AG08396 (cell line): ENCODE results near the gene SYNM.

Source experiments
- DNase-seq: peaks from one replicate; pipeline ENCODE4 v3.0.0; 2012; ENCODE audit warnings: low spot score, mixed read lengths

SYNM gene

DNA sequence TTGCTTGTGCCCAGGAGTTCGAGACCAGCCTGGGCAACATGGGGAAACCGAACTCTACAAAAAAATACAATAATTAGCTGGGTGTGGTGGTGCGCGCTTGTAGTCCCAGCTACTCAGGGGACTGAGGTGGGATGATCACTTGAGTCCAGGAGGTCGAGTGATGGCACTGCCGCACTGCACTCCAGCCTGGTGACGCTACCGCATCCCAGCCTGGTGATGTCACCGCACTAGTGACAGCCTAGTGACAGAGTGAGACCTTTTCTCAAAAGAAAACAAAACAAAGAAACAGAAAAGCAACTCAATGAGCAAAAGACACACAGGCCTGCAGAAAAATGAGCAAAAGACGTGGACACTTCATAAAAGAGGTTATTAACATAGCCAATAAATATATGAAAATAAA lies 19.9 kb upstream of the SYNM start:
- DNase-seq = no peak

DNA sequence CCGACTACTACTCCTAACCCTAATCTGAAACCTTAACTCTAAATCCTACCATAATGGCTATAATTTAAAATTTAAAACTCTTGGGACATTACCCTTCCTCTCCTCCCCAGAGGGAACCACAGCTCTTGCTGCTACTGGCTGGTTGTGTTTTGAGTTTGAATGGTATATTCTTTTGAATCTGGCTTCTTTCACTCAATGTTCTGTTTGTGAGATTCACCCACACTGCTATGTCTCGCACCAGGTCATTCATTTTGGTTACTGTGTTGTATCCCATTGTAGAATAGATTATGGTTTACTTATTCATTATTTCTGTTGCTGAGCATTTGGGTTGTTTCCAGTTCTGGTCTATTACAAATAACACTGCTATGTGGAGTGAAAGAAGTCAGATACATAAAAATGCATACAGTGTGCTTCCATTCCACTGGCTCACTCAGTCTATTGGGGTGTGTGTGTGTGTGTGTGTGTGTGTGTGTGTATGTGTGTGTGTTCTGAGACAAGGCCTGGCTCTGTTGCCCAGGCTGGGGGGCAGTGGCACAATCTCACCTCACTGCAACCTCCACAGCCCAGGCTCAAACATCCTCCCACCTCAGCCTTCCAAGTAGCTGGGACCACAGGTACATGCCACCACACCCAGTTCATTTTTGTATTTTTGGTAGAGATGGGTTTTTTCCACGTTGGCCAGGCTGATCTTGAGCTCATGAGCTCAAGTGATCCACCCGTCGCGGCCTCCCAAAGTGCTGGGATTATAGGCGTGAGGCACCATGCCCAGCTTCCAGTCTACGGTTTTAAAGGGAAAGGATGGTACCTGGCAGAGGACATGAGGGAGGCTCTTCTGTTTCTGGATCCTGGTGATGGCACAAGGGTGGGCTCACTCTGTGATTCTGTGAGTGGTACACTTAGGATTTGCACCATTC lies 19.2 kb upstream of the SYNM start:
- peak; percentile 55 for DNase-seq

DNA sequence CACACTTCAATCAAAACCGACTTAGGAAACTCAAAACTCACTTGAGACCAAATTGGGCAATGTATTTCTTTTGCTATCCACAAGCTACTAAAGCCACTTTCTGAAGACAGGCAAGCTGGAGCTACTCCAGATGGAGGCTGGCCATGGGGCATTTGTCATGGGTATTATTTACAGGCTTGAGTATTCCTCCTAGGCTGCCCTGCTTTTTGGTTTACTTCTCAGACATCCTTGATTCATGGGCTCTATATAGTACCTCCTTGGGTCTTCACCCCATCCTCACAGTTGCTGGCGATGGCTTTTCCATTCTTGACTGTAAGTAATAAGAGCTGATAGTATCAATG lies 18.6 kb upstream of the SYNM start:
- DNase-seq = no peak

DNA sequence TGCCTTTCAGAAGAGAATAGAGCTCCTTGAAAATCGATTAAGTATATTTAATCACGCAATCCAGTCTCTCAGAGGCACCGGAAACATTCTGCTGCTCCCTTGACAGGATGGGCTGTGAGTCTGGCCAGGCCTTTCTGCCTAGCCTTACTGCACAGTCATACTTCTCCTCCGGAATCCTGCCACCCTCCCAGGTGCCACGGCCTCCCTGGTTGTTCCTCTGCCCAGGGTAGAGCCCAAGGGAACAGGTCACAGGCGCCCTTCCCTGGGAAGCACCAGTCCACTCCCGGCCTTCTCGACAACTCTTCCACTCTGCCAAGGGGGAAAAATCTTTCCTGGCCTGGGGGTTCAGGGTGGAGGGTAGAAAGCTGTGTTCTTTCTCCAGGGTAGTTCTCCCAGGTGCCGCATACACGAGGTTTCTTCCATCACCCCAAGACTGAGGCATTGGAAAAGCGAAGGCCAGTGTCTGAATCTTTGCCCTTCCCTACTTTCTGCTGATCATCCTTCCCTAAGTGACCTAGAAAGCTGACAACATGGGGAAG lies 17.4 kb upstream of the SYNM start:
- no peak for DNase-seq

DNA sequence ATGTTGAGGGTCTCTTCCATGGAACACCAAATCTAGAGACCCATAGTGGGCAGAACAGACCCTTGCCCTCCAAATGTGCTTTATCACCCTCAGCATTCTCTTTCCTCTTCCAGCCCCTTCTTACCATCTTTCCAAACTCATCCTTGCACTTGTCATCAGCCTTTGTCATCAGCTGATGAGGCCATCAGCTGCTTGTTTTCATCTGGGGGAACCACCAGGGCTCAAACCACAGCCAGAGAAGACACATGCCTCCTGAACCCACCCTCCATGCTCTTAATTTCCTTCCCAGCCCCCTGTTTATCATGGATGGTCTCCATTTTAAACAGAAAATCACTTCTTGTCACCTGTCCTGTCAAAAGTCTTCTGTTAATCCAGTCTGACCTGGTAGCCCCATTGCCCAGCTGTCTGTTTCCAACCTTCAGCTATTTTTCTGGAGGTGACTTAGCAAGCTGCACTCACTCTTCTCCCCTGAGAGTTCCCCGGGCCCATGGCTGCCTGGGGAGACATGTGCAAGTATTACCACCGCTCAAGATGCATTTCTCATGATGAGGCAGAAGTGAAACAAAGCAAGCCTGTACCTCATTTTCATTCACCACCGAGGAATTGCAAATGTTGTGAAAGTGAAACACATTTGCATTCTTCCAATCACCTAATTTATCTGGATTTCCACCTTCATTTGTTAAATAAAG lies 14.7 kb upstream of the SYNM start:
- DNase-seq = no peak

DNA sequence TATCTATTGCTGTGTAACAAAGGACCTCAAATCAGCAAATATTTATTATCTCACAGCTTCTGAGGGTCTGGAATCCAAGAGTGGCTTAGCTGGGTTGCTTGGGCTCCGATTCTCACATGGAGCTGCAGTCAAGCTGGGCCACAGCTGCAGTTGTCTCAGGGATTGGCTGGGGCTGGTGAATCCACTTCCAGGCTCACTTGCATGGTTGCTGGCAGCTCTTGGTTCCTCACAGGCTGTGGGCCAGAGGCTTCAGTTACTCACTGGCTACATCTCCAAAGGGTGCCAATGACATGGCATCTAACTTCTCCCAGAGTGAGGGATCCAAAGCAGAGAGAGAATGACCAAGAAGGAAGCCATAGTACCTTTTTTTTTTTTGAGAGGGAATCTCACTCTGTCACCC lies 13.9 kb upstream of the SYNM start:
- no peak for DNase-seq

DNA sequence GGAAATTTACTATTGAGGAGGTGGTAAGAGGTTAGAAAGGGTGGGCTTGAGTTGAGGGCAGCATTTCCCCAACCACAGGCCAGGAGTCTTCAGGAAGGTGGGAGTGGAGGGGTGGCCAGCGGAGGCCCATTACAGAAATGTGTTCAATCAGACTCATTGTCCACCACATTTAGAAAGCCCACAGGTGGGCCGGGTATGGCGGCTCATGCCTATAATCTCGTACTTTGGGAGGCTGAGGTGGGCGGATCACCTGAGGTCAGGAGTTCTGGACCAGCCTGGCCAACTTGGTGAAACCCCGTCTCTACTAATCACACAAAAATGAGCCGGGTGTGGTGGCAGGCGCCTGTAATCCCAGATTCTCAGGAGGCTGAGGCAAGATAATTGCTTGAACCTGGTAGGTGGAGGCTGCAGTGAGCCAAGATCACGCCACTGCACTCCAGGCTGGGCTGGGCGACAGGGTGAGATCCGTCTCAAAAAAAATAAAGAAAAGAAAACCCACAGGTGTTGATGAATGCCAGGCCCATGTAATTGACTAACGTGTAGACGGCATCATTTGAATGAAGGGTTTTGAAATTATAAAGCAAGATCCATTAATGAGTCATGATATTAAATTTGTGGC lies 12.2 kb upstream of the SYNM start:
- no peak for DNase-seq

DNA sequence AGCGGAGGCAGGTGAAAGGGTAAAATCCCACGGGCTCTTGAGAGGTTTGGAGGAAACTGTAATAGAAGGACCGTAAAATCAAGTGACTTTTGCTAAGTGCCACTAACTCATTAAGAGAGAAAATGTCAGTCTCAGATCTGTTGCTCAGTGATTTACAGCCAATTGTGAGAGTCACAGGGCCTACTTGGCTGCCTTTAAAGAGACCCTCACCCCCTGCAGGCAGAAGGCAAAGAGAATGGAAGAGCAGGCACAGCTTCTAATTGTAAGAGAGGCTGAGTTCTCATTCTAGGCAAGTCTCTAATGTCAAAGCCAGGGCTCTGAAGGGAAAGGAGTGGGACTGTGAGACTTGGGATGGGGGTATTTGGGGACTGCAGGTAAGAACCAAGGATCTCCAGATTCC lies 9.3 kb upstream of the SYNM start:
- no peak for DNase-seq

DNA sequence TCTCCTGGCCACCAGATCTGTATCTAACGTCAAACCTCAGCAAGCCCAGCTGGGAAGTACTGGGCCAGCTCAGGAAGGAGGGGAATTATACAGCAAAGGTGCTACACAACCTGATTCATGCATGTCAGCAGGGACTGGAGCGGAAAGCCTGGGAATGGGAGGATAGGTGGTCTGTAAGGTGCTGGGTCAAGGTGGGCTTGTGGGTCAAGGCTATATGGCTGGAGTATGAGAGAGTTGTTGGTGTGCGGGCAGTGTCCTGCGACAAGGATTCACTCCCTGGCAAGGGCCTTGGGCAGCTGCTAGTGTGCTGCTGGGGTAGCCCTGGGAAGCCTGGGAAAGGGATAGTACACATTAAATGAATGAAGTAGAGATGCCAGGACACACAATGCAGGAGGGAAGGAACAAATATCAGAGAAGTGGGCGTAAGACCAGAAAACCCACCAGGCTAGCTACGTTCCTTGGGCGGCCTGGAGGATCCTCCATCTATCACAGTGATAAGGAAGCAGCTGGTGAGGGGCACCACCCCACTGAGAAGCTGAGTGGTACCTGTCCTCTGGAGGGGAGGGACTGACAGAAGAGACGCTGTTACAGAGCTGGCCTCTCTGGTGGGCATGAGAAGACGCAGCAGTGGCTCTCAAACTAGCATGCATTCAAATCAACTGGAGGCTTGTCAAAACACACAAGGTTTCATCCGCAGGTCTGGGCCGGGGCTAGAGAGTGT lies 8.5 kb upstream of the SYNM start:
- DNase-seq = no peak

DNA sequence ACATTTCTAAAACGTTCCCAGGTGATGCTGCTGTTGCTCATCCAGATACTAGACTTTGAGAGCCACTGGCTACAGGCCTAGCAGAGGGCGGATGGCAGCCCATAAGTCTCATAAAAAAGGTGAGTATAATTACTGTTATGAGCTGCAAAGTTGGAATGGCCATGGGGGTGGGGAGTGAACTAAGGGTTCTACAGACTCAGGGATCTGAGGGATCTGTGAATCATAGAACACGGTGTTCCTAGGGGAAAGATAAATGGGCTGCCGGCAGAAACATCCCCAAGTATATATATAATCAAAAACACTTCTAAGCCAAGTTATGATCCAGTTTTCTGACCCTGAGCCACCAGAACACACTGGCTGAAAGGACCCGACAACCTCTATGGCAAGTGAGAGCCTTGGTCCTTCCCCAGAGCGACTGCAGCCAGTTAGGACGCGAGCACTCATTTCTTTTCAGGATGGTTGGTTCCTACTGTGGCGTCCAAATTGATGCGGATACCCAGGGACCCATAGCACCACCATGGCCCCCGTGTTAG lies 7.9 kb upstream of the SYNM start:
- no peak for DNase-seq

DNA sequence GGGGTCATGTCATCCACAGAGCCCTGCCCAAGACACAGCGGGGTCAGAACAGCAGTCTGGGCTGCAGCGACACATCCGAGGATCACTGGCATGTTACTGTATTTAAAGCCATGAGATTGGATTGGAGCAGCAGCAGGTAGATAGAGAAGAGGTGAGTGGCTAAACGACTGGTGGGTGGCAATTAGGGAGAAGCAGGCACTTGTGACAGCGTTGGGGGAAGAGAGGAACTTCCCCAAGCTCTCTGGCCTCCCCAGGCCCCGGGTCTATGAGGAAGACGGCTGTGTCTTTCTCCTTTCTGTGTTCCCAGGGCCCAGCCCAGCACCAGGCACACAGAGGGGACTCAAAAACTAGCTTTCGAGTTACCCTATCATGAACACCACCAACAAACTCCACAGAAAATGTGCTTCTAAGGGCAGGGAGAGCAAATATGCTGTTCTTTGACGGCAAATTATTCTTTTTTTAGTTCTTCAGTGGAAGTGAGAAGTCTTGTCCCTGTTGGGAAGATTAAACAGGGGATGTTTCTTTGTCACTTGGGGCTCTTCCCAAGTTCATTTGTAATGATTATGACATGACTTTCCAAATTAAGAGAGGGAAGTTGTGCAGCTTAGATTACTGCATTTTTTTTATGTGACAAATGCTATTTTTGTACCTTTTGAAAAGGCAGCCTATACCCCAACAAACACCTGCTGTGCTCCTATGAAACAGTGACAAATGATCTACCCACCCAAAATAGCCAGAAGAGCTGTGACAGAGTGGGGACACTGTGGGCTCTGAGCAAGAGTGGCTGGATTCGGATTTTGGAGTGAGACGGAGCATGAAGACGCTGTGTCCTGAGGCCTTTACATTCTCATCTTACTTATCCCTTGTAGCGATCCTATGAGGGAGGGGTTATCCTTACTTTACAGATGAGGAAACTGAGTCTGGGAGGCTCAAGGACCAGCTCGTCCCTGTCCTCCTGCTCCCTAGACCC lies 7.2 kb upstream of the SYNM start:
- no peak for DNase-seq

DNA sequence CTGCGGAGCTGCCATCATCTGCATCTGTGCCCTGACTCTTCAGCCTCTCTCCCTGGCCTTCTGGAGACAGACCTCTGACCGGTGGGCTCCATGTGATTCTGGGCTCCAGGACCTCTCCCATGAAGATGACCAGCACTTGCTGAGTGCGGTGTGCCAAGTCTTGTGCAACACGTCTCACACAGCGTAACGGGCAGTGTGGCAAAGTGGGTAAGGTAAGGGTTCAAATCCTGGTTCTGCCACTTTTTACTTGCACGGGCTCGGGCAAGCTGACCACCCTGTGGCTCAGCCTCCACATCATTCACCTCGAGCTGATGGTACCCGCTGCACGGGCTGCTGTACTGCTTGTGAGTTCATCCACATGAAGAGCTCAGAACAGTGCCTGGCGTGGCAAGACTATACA lies 6.5 kb upstream of the SYNM start:
- DNase-seq = no peak

DNA sequence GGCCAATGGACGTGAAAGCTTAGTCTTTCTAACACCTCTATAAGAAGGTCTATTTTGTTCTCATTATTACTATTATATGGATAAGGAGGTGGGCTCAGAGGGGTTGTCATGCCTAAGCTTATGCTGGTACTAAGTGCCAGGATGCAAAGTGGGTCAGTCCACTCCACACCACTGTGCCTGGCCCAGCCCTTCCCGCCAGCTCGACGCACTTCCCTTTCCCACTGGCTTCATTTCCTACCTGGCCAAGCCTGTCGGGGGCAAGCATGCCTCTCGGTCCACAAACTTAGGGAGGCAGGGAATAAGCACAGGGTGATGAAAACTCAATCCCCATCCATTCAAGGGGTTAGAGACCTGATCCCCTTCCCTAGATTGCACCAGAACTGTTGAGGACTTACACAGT lies 5.9 kb upstream of the SYNM start:
- no peak for DNase-seq

DNA sequence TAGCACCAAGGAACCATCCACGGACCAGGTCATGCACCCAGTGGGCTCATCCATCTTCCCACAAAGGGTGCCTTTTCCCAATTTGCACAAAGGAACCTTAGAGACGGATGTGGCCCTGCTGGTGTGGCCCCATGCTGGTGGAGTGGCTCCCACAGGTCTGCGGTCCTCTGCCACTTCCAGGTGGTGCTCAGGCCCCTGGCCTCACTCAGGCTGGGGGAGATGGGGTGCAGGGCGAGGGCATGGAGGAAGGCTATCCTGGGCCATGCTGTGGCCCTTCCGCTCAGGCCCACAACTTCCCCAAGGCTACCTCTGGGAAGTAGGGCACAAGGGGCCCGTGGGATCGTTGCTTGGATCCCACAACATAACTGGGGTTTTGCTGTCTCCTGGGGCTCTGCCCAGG lies 5.2 kb upstream of the SYNM start:
- DNase-seq = no peak

DNA sequence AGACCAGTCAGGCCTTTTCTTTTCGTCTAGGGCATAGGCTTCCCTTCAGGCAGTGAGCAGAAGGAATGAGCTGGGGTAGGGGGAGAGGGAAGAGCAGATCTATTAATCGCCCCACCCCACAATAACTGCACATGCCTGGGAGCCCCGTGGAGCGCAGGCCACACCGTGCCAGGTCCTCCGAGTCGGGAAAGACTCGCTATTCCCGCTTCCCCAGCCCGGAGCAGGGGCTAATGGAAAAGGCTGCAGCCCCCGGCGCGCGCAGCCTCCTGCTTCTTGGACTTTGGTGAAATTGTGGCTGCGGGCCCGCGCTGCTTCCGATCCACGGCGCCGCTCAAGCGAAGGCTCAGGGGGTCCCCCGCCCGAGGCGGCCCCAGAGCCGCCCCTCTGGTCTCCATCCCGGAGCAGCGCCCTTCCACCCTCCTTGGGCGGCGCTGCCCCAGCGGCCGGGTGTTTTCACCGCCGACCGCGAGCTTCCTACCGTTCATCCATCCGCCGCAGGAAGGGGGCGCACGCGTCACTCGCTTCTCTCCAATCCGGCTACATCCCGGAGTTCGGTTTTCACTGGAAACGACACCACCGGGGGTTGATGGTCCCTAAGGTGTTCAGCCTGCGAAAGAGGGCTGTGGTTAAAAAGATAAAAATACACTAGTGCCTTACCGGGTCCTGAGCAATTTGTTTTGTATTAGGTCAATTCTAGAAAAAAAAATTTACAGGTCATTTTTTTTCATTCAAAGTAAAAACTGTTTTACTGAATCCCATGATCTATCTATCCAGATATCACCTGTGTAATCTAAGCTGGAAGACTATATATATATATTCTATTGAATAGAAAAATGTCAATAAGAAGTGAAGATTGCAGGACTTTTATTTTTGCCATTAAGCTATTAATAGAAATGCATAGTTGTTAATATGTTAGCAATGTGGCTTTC lies 4.4 kb upstream of the SYNM start:
- DNase-seq = peak; percentile 88

DNA sequence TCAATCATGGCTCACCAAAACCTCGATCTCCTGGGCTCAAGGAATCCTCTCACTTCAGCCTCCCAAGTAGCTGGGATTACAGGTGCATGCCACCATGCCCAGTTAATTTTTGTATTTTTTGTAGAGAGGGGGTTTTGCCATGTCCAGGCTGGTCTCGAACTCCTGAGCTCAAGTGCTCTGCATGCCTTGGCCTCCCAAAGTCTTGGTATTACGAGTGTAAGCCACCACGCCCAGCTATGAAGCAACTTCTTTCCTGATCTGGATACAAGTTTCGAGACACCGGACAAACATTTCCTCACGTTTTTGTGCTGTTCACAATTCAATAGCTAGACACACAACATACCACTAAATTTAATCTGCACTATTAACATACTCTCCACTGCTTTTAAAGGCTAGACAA lies 3.4 kb upstream of the SYNM start:
- DNase-seq = no peak

DNA sequence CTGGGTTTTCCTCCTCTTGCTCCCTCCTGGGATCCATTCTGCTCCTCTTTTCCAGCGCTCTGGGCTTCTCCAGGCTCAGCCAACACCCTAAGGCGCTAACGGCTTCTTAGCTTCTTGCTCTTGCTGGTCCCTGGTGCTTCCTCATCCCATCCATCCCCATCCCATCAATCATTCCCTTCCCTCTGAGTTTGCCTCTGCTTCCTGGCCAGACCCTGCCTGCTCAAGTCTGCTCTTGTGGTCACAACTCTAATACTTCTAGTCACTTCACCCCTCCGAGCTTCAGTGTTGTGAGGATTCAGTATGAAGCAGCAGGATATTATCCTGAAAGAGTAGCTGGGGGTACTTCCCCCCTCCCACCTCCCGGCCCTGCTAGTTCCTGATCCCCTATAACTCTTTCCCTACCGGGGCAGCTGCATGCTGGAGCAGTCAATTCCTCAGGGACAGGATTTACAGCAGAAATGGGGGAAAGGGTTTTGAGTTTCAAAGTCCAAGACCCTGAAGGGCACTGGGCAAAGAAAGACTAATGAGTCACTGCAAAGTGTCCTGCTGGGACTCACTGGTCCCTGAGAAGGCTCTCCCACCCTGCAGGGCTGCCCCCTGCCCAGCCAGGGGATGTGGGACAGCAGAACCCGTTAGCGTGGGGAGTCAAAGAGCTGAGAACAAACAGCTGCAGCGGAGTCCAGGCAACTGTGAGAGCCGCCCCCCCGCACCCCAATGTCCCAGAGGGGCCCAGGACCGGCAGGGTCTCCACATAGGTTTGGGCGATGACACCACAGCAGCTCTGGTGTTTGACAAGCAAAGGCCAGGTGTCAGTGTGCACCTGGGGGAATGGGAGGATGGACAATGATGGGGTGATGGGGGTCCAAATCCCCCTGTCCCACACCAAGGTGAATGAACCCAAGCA lies 2.3 kb upstream of the SYNM start:
- no peak for DNase-seq

DNA sequence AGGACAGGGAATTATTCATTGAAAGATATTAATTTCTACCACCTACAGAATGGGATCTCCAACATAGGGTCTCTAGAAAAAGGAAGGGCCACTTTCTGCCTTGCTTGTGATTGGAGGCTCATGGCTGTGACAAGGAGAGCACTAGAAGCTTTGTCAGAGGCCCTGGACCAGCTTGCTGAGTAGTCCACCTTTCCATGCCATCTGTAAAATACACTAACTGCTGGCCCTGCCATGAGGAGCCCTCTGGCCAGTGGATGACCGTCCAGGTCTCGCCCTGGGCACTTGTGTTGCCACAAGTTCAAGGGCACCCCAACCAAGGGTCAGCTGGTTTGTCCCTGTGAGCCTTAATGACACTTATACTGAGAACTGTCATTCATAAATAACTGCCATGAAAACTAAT lies 1.6 kb upstream of the SYNM start:
- DNase-seq = no peak
